Tibial artery (tissue), 4 donors: Measurements from ENCODE around the gene MGAT4C.
"Not testable (repeated sequence)": the region's sequence is repeated elsewhere in the genome, so short reads cannot be mapped to it uniquely, and the experiment has no call there.

Source experiments
- DNase-seq, 2 donors: peaks; one replicate each; pipeline ENCODE4 v3.0.0-alpha.2; 2019
- H3K27ac ChIP-seq, 2 donors: fragments of 200-600 bp; sonication (generic) in 1 of 2; 1 replicate in 1 of 2; 2 replicates in 1 of 2; pipeline ENCODE4 v1.5.1; 2018 to 2019; ENCODE audit warnings: mild to moderate bottlenecking in 1 of 2
- H3K27me3 ChIP-seq, 2 donors: fragments of 200-600 bp; sonication (generic) in 1 of 2; one replicate each; pipeline versions ENCODE4 v1.5.1 to v1.6.0; 2016 to 2019
- H3K36me3 ChIP-seq, 3 donors: fragments of 200-600 bp; sonication (generic) in 2 of 3; one replicate each; pipeline ENCODE4 v1.5.1; 2016 to 2019; ENCODE audit warnings: mild to moderate bottlenecking in 2 of 3
- H3K4me1 ChIP-seq, 4 donors: fragments of 200-600 bp; sonication (generic) in 2 of 4; 1 replicate in 3 of 4; 2 replicates in 1 of 4; pipeline ENCODE4 v1.5.1; 2016 to 2019
- H3K4me3 ChIP-seq, 2 donors: fragments of 200-600 bp; sonication (generic) in 1 of 2; 1 replicate in 1 of 2; 2 replicates in 1 of 2; pipeline ENCODE4 v1.5.1; 2018 to 2019; ENCODE audit warnings: mild to moderate bottlenecking in 2 of 2
- H3K9me3 ChIP-seq, 3 donors: fragments of 200-600 bp; sonication (generic) in 1 of 3; one replicate each; pipeline ENCODE4 v1.5.1; 2016 to 2019
- CTCF ChIP-seq, 2 experiments: fragments of 200-600 bp in 1 of 2; fragments of 450-650 bp in 1 of 2; IDR thresholded peaks; one replicate each; pipeline ENCODE4 v1.5.1; 2017 to 2019; ENCODE audit warnings: antibody characterized with exemption in 2 of 2, mild to moderate bottlenecking in 1 of 2, moderate library complexity in 1 of 2
- intact Hi-C: fragments of 100-400 bp; cut with DNase I; formaldehyde crosslinking; loops from one replicate; pipeline ENCODE4 v1.15.0; 2023; ENCODE audit warnings: low total_unique reads

Gene MGAT4C

GRCh38 chr12:86117711-86118110 is 138.5 kb downstream of the MGAT4C start:
- TF ChIP-seq CTCF (IDR thresholded peaks at IDR 0.05) = no peak
- DNase-seq = no peak
- H3K4me1 ChIP-seq = no peaks in the 10 kb centered on the region
- no peaks in the 10 kb centered on the region for H3K36me3 ChIP-seq
- H3K4me3 ChIP-seq = no peak overlapping the region
- no peak overlapping the region for H3K27ac ChIP-seq
- H3K27me3 ChIP-seq = no peaks in the 10 kb centered on the region
- intact Hi-C loops = no loop called here
- H3K9me3 ChIP-seq = no peaks in the 10 kb centered on the region

- Histone ChIP-seq H3K9me3 (no peaks in the 10 kb centered on the region), H3K4me3 (no peak overlapping the region), H3K27me3 (no peaks in the 10 kb centered on the region), H3K4me1 (no peaks in the 10 kb centered on the region), H3K27ac (no peak overlapping the region), H3K36me3 (no peaks in the 10 kb centered on the region)
- no peak for TF ChIP-seq CTCF (IDR thresholded peaks at IDR 0.05)
- no peak for DNase-seq
- intact Hi-C loops = no loop called here
These were observed 152.1 kb downstream of the MGAT4C start for GRCh38 chr12:86104087-86104486.

- no peak for TF ChIP-seq CTCF (IDR thresholded peaks at IDR 0.05)
- no peak overlapping the region for H3K27ac ChIP-seq
- H3K9me3 ChIP-seq = no peaks in the 10 kb centered on the region
- H3K36me3 ChIP-seq = no peaks in the 10 kb centered on the region
- DNase-seq = no peak
- intact Hi-C loops = no loop called here
- H3K27me3 ChIP-seq = no peaks in the 10 kb centered on the region
- H3K4me3 ChIP-seq = no peak overlapping the region
- no peaks in the 10 kb centered on the region for H3K4me1 ChIP-seq
These were observed 159.0 kb downstream of the MGAT4C start for GRCh38 chr12:86097161-86097560.

- no peak overlapping the region for H3K4me3 ChIP-seq
- no peaks in the 10 kb centered on the region for H3K9me3 ChIP-seq
- no peak for TF ChIP-seq CTCF (IDR thresholded peaks at IDR 0.05)
- no peak overlapping the region for H3K27ac ChIP-seq
- H3K36me3 ChIP-seq = no peaks in the 10 kb centered on the region
- DNase-seq = no peak
- intact Hi-C loops = no loop called here
- H3K27me3 ChIP-seq = no peaks in the 10 kb centered on the region
- no peaks in the 10 kb centered on the region for H3K4me1 ChIP-seq
These were observed 164.5 kb downstream of the MGAT4C start for GRCh38 chr12:86091681-86092080.

- Histone ChIP-seq H3K4me1 (no peaks in the 10 kb centered on the region), H3K27me3 (no peaks in the 10 kb centered on the region), H3K36me3 (no peaks in the 10 kb centered on the region), H3K27ac (no peak overlapping the region), H3K9me3 (no peaks in the 10 kb centered on the region), H3K4me3 (no peak overlapping the region)
- intact Hi-C loops = no loop called here
- TF ChIP-seq CTCF (IDR thresholded peaks at IDR 0.05) = no peak
- DNase-seq = no peak
These were observed 174.3 kb downstream of the MGAT4C start for GRCh38 chr12:86081843-86082242.

GRCh38 chr12:86059052-86059451 is 197.1 kb downstream of the MGAT4C start:
- H3K27ac ChIP-seq, DNase-seq, H3K9me3 ChIP-seq, H3K27me3 ChIP-seq, intact Hi-C loops, H3K4me1 ChIP-seq, H3K4me3 ChIP-seq, H3K36me3 ChIP-seq: not testable (repeated sequence)
